IPS-18c (cell line): Measurements from ENCODE around the gene LDHAL6B.

ENCODE experiments used
- H3K4me3 ChIP-seq: 2 replicates; pipeline ENCODE4 v1.7.0; 2013; ENCODE audit warnings: low read depth, mild to moderate bottlenecking, low read length, moderate library complexity; ENCODE audit not compliant: insufficient read depth
- H3K9me3 ChIP-seq: one replicate; pipeline ENCODE4 v1.6.1; 2013; ENCODE audit warnings: mild to moderate bottlenecking, low read length, moderate library complexity; ENCODE audit not compliant: control insufficient read depth, insufficient read depth

LDHAL6B gene

GRCh38 chr15:59232476-59232875, 25.8 kb downstream of the LDHAL6B start:
- Histone ChIP-seq H3K9me3 (no peaks in the 10 kb centered on the region), H3K4me3 (no peak overlapping the region)

GRCh38 chr15:59236394-59236793, 29.8 kb downstream of the LDHAL6B start:
- Histone ChIP-seq H3K4me3 (no peak overlapping the region), H3K9me3 (no peaks in the 10 kb centered on the region)

- Histone ChIP-seq H3K4me3 (no peak overlapping the region), H3K9me3 (no peaks in the 10 kb centered on the region)
Observed at GRCh38 chr15:59237119-59237855, 30.6 kb downstream of the LDHAL6B start.

GRCh38 chr15:59237924-59238331, 31.3 kb downstream of the LDHAL6B start:
- H3K4me3 ChIP-seq: no peak overlapping the region
- no peaks in the 10 kb centered on the region for H3K9me3 ChIP-seq

- no peak overlapping the region for H3K4me3 ChIP-seq
- H3K9me3 ChIP-seq: no peaks in the 10 kb centered on the region
Observed at GRCh38 chr15:59240036-59240435, 33.4 kb downstream of the LDHAL6B start.

DNA sequence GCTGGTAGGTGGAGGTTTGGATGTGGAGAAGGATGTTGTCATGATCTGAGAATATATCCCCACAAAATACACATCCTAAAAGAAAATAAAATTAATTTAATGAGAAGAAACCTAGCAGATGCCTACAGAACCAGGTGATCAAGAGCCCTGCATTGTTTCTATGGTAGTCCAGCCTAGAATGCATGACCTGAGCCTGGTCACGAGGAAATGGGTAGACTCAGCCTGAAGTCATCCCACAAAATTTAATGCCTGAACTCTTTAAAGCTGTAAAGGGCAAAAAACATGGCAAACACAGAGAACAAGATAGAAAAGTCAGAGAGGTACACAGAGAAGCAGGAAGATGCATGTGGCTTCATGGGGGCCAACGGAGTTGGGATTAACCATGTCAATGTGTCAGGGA, 36.0 kb downstream of the LDHAL6B start:
- Histone ChIP-seq H3K4me3 (no peak overlapping the region), H3K9me3 (no peaks in the 10 kb centered on the region)

DNA sequence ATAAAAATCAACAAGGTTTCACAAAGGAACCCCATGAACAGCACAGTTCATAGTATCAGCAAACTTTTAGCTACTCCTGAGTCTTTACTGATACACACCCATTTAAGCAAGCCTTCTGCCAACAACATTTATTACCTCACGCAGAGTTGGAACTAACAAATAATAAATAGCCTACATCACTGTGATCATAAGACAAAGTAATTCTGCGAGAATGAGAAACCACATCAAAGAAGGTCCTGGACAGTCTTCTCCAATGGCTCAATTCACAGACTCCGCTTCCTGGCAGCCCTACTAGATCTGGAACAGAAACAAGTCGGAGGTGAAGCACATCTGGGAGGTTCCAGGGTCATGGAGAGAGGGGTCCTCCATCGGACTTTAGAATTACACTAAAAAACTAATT, 37.0 kb downstream of the LDHAL6B start:
- H3K4me3 ChIP-seq: no peak overlapping the region
- no peaks in the 10 kb centered on the region for H3K9me3 ChIP-seq

- Histone ChIP-seq H3K9me3 (no peaks in the 10 kb centered on the region), H3K4me3 (no peak overlapping the region)
Observed at GRCh38 chr15:59244337-59244736, 37.7 kb downstream of the LDHAL6B start.

DNA sequence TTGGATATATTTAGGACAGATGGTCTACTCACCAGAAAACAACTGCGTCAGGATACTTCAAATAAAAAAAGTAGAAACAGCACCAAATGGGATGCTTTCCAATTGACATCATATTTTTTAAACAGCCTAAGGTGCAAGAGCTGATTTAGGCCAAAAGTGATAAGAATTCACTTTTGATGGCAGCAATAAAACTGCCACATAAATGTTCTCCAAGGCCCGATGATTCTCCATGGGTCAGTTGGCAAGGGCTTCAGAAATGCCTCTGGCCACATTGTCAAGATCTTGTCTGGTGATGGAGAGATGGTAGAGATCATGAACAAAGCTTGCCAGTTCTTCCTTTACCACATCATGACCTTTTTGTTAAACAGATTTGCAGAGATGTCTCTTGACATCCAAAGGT, 38.9 kb downstream of the LDHAL6B start:
- no peaks in the 10 kb centered on the region for H3K9me3 ChIP-seq
- no peak overlapping the region for H3K4me3 ChIP-seq

GRCh38 chr15:59247364-59247763, 40.7 kb downstream of the LDHAL6B start:
- no peak overlapping the region for H3K4me3 ChIP-seq

GRCh38 chr15:59249816-59250215, 43.2 kb downstream of the LDHAL6B start:
- no peak overlapping the region for H3K4me3 ChIP-seq
- no peaks in the 10 kb centered on the region for H3K9me3 ChIP-seq

More at GRCh38 chr15:59247364-59247763, 40.7 kb downstream of the LDHAL6B start:
- no peaks in the 10 kb centered on the region for H3K9me3 ChIP-seq

- Histone ChIP-seq H3K9me3 (no peaks in the 10 kb centered on the region), H3K4me3 (no peak overlapping the region)
Observed at GRCh38 chr15:59250249-59250648, 43.6 kb downstream of the LDHAL6B start.

DNA sequence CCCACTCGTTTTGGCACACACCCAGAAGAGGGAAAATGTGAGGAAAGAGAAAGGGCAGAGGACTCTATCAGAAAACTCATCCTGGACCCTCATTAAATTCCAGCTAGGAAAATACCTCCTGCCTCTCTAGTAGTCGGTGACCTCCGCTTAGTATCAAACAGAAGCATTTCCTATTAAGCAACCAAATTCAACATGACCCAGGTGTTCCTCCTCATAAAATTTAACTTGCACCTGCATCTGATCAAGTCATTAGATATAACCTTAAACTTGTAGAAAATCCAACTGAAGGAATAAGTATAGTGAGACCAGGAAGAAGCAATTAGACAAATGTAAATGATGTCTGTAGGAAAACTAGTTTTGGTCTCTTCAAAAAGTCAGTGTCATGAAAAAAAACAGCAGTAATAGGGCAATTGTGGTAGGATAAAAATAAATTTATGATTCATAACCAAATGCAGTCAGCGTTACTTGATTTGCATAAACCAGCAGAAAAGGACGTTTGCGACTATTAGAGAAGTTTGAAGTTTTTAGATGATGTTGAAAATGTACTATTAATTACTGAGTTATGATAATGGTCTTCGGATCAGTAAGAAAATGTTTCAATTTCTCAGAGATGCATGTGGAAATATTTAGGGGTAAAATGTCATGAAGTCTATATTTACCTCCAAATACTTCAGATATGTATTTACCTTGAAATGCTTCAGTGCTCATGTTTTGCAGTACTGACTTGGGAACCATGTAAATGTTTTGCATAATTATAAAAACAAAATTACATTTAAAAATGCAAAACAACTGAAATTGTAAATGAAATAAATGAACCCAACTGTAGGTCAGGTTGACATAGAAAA, 44.6 kb downstream of the LDHAL6B start:
- Histone ChIP-seq H3K9me3 (no peaks in the 10 kb centered on the region), H3K4me3 (no peak overlapping the region)

DNA sequence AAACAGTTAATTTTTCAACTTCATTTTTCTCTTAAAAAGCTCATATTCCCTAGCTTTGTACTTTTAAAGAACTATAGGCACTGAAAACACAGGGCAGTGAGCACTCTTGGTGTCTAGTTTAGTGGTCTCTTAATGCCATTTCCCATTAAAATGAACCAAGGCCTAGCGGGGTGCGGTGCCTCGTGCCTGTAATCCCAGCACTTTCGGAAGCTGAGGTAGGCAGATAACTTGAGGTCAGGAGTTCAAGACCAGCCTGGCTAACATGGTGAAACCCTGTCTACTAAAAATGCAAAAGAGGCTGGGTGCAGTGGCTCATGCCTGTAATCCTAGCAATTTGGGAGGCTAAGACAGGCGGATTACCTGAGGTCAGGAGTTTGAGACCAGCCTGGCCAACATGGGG, 45.5 kb downstream of the LDHAL6B start:
- H3K4me3 ChIP-seq: no peak overlapping the region
- H3K9me3 ChIP-seq: no peaks in the 10 kb centered on the region

GRCh38 chr15:59255680-59256336, 49.2 kb downstream of the LDHAL6B start:
- Histone ChIP-seq H3K4me3 (no peak overlapping the region), H3K9me3 (no peaks in the 10 kb centered on the region)

- Histone ChIP-seq H3K9me3 (no peaks in the 10 kb centered on the region), H3K4me3 (no peak overlapping the region)
Observed at GRCh38 chr15:59256482-59256881, 49.8 kb downstream of the LDHAL6B start.

DNA sequence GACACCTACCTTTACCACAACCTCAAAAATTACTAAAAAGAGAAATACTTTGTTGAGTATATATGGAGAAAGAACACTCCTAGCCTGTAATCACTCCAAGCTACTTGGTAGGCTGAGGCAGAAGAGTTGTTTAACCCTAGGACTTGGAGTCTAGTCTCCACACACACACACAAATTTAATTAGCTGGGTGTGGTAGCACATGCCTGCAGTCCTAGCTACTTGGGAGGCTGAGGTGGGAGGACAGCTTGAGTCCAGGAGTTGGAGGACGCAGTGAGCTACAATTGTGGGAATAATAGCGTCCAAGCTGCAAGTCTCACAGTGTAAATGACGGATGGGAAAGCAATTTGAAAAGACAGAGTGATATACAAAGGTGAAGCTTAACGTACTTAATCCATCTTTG, 50.5 kb downstream of the LDHAL6B start:
- H3K4me3 ChIP-seq: no peak overlapping the region
- no peaks in the 10 kb centered on the region for H3K9me3 ChIP-seq
